Upper lobe of left lung (tissue), 4 donors: ENCODE results near the gene TPBGL.

ENCODE experiments used
- POLR2A ChIP-seq, 4 donors: fragments of 450-650 bp; IDR thresholded peaks; one replicate each; pipeline ENCODE4 v1.5.1; 2016 to 2017; ENCODE audit warnings: antibody characterized with exemption in 4 of 4, mild to moderate bottlenecking in 2 of 4
- TF ChIP-seq, protein P1 (sequence below), 6 experiments: fragments of 450-650 bp in 4 of 6; fragments of 200-600 bp in 2 of 6; sonication (generic) in 2 of 6; IDR thresholded peaks; one replicate each; pipeline ENCODE4 v1.5.1; 2016 to 2019; ENCODE audit warnings: antibody characterized with exemption in 6 of 6

DNA sequence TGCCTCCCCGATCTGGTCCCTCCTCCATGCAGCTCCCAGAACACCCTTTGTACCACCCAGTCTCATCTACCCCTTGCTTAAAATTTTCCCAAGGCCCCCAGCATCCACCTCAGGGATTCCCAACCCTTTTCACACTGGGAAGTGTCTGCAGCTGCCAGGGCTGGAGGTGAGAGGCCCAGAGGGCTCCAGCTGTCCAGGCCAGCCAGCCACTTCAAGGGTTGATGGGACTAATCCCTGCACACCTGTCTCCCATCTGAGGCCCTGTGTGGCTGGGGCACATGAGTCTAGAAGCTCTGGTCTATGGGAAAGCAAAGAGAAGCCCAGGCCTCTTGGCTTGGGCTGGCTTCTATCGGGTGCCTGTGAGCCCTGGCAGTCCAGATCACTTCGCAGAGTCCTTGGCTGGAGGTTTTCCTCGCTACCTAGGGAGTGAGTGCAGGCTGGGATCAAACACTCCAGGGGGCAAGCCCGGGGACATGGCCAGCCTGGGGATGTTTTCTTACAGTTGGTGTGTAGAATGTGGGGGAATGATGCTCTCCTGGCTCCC is 41.1 kb upstream of the TPBGL start:
- TF ChIP-seq, protein P1, sequence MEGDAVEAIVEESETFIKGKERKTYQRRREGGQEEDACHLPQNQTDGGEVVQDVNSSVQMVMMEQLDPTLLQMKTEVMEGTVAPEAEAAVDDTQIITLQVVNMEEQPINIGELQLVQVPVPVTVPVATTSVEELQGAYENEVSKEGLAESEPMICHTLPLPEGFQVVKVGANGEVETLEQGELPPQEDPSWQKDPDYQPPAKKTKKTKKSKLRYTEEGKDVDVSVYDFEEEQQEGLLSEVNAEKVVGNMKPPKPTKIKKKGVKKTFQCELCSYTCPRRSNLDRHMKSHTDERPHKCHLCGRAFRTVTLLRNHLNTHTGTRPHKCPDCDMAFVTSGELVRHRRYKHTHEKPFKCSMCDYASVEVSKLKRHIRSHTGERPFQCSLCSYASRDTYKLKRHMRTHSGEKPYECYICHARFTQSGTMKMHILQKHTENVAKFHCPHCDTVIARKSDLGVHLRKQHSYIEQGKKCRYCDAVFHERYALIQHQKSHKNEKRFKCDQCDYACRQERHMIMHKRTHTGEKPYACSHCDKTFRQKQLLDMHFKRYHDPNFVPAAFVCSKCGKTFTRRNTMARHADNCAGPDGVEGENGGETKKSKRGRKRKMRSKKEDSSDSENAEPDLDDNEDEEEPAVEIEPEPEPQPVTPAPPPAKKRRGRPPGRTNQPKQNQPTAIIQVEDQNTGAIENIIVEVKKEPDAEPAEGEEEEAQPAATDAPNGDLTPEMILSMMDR (IDR thresholded peaks at IDR 0.05), result no peak
- TF ChIP-seq POLR2A (IDR thresholded peaks at IDR 0.05), result no peak
